ENCODE data around the gene ARHGAP22.
"Not testable (repeated sequence)": the region's sequence is repeated elsewhere in the genome, so short reads cannot be mapped to it uniquely, and the experiment has no call there.

Gene ARHGAP22

GRCh38 chr10:48442090-48442808 is 162.6 kb downstream of the ARHGAP22 start:
- DNase-seq (ENCODE audit: insufficient read length, low spot score) (no peak), FAIRE-seq (no peak)

GRCh38 chr10:48440771-48441170 is 164.1 kb downstream of the ARHGAP22 start:
- DNase-seq (ENCODE audit: insufficient read length, low spot score): no peak
- no peak for FAIRE-seq

- DNase-seq (ENCODE audit: insufficient read length, low spot score) (no peak), FAIRE-seq (no peak)
Observed at GRCh38 chr10:48439581-48440041, 165.3 kb downstream of the ARHGAP22 start.

- FAIRE-seq (no peak), DNase-seq (ENCODE audit: insufficient read length, low spot score) (no peak)
Observed at GRCh38 chr10:48439031-48439430, 165.8 kb downstream of the ARHGAP22 start.

GRCh38 chr10:48437546-48437945 is 167.3 kb downstream of the ARHGAP22 start:
- FAIRE-seq (no peak), DNase-seq (ENCODE audit: insufficient read length, low spot score) (no peak)

GRCh38 chr10:48431871-48432270 is 173.0 kb downstream of the ARHGAP22 start:
- FAIRE-seq (no peak), DNase-seq (ENCODE audit: insufficient read length, low spot score) (no peak)

- no peak for FAIRE-seq
- DNase-seq (ENCODE audit: insufficient read length, low spot score): no peak
Observed at GRCh38 chr10:48430402-48430993, 174.4 kb downstream of the ARHGAP22 start.

- no peak for FAIRE-seq
- DNase-seq (ENCODE audit: insufficient read length, low spot score): no peak
Observed at GRCh38 chr10:48429309-48429708, 175.6 kb downstream of the ARHGAP22 start.

GRCh38 chr10:48428896-48429295 is 176.0 kb downstream of the ARHGAP22 start:
- no peak for FAIRE-seq
- DNase-seq (ENCODE audit: insufficient read length, low spot score): no peak

GRCh38 chr10:48423884-48424283 is 181.0 kb downstream of the ARHGAP22 start:
- DNase-seq (ENCODE audit: insufficient read length, low spot score) (no peak), FAIRE-seq (no peak)

- FAIRE-seq; DNase-seq (ENCODE audit: insufficient read length, low spot score): not testable (repeated sequence)
Observed at GRCh38 chr10:48421862-48422261, 183.0 kb downstream of the ARHGAP22 start.

GRCh38 chr10:48419714-48420113 is 185.2 kb downstream of the ARHGAP22 start:
- FAIRE-seq: no peak

GRCh38 chr10:48418189-48418788 is 186.6 kb downstream of the ARHGAP22 start:
- FAIRE-seq (peak; percentile 18), DNase-seq (ENCODE audit: insufficient read length, low spot score) (no peak)

More at GRCh38 chr10:48419714-48420113, 185.2 kb downstream of the ARHGAP22 start:
- DNase-seq (ENCODE audit: insufficient read length, low spot score): no peak

- FAIRE-seq: no peak
- DNase-seq (ENCODE audit: insufficient read length, low spot score): no peak
Observed at GRCh38 chr10:48417374-48417773, 187.5 kb downstream of the ARHGAP22 start.

- DNase-seq (ENCODE audit: insufficient read length, low spot score): no peak
- FAIRE-seq: no peak
Observed at GRCh38 chr10:48416584-48417232, 188.2 kb downstream of the ARHGAP22 start.

GRCh38 chr10:48414778-48415177 is 190.1 kb downstream of the ARHGAP22 start:
- DNase-seq (ENCODE audit: insufficient read length, low spot score): no peak
- no peak for FAIRE-seq

- DNase-seq (ENCODE audit: insufficient read length, low spot score) (no peak), FAIRE-seq (no peak)
Observed at GRCh38 chr10:48414160-48414559, 190.7 kb downstream of the ARHGAP22 start.

- FAIRE-seq: no peak
- DNase-seq (ENCODE audit: insufficient read length, low spot score): no peak
Observed at GRCh38 chr10:48412933-48413332, 191.9 kb downstream of the ARHGAP22 start.

GRCh38 chr10:48412081-48412480 is 192.8 kb downstream of the ARHGAP22 start:
- DNase-seq (ENCODE audit: insufficient read length, low spot score): no peak
- peak; percentile 33 for FAIRE-seq

- DNase-seq (ENCODE audit: insufficient read length, low spot score) (no peak), FAIRE-seq (no peak)
Observed at GRCh38 chr10:48411510-48411909, 193.4 kb downstream of the ARHGAP22 start.

GRCh38 chr10:48410503-48410902 is 194.4 kb downstream of the ARHGAP22 start:
- FAIRE-seq: no peak
- DNase-seq (ENCODE audit: insufficient read length, low spot score): no peak
